Panc1 (cell line): ENCODE data around the gene EEF2K. TPM values are rescaled to one million over a fixed set of nuclear protein-coding genes. Genes with fewer than 3 reads are reported as not detected.

Experiments used
- ATAC-seq: fragments of 200-7000 bp; cut with Tn5 transposase; 2 replicates; pipeline ENCODE4 v1.9.1; 2020; ENCODE audit warnings: mild to moderate bottlenecking, moderate library complexity
- BruUV-seq: library from RNA; stranded (reverse); fragments of 400-500 nt; replicated peaks from 2 replicates; lab custom pipeline; 2021; lab: Mats Ljungman, UMichigan
- CTCF ChIA-PET: fragments of 300-600 bp; sonication (Branson Sonifier 250); formaldehyde crosslinking; loops from one replicate; lab custom pipeline; 2022; ENCODE audit warnings: antibody characterized with exemption; lab: Charles Lee
- POLR2A ChIA-PET: fragments of 300-600 bp; sonication (Branson Sonifier 250); formaldehyde crosslinking; loops from one replicate; lab custom pipeline; 2022; ENCODE audit warnings: antibody characterized with exemption; lab: Charles Lee
- DNase-seq: peaks from one replicate; pipeline ENCODE4 v3.0.0-alpha.2; 2010; ENCODE audit warnings: low read depth, low spot score
- H3K27ac ChIP-seq: 2 replicates; pipeline ENCODE4 v1.5.1; 2011; ENCODE audit warnings: mild to moderate bottlenecking, low read length, inconsistent platforms
- H3K27me3 ChIP-seq: fragments of 200-500 bp; sonication (Bioruptor generic); 2 replicates; pipeline ENCODE4 v1.6.0; 2014; ENCODE audit warnings: low read length, inconsistent platforms; ENCODE audit not compliant: control insufficient read depth, insufficient read depth
- H3K36me3 ChIP-seq: fragments of 200-500 bp; sonication (Bioruptor generic); 2 replicates; pipeline ENCODE4 v1.5.1; 2014; ENCODE audit warnings: inconsistent platforms, mild to moderate bottlenecking, low read length, moderate library complexity; ENCODE audit not compliant: control insufficient read depth, insufficient read depth
- H3K4me1 ChIP-seq: 2 replicates; pipeline ENCODE4 v1.5.1; 2011; ENCODE audit warnings: inconsistent platforms, mild to moderate bottlenecking, low read length, moderate library complexity; ENCODE audit not compliant: control insufficient read depth, insufficient read depth
- H3K4me3 ChIP-seq, 2 experiments: 2 replicates each; pipeline ENCODE4 v1.5.1; 2011 to 2012; ENCODE audit warnings: low read depth in 2 of 2, low read length in 2 of 2, mild to moderate bottlenecking in 2 of 2, inconsistent platforms in 1 of 2, moderate library complexity in 1 of 2
- H3K9me3 ChIP-seq: fragments of 200-500 bp; sonication (Bioruptor generic); 2 replicates; pipeline ENCODE4 v1.5.1; 2014; ENCODE audit warnings: low read depth, mild to moderate bottlenecking, inconsistent platforms, low read length, moderate library complexity; ENCODE audit not compliant: control insufficient read depth, insufficient read depth
- CTCF ChIP-seq: fragments of 450-650 bp; IDR thresholded peaks from 2 replicates; pipeline ENCODE4 v1.5.1; 2017; ENCODE audit warnings: mild to moderate bottlenecking
- POLR2AphosphoS5 ChIP-seq: IDR thresholded peaks from 2 replicates; pipeline ENCODE4 v1.6.1; 2012; ENCODE audit warnings: mild to moderate bottlenecking, low read depth, low read length, moderate library complexity
- SIN3A ChIP-seq: IDR thresholded peaks from 2 replicates; pipeline ENCODE4 v1.6.1; 2012; ENCODE audit warnings: low read depth, mild to moderate bottlenecking, low read length, moderate library complexity, borderline replicate concordance; ENCODE audit not compliant: insufficient read depth
- TCF7L2 ChIP-seq: IDR thresholded peaks from 2 replicates; pipeline ENCODE4 v1.6.1; 2011; ENCODE audit warnings: mild to moderate bottlenecking, low read depth, low read length, inconsistent platforms
- in situ Hi-C: cut with HindIII; loops from 2 replicates; pipeline ENCODE4 v1.10.0; 2016; ENCODE audit warnings: low sequenced_read_pairs, low pct_unique_long_range_greater_than_20kb
- intact Hi-C: fragments of 100-400 bp; cut with micrococcal nuclease; formaldehyde crosslinking; loops from one replicate; pipeline ENCODE4 v1.10.0; 2022; ENCODE audit not compliant: unreplicated experiment
- total RNA-seq: library from RNA; stranded (reverse); gene quantifications from one replicate; pipeline ENCODE4 v1.2.1, GENCODE V29; 2021; ENCODE audit not compliant: unreplicated experiment
- TF ChIP-seq, protein P1 (sequence below), 2 experiments: IDR thresholded peaks; 2 replicates each; pipeline ENCODE4 v1.6.1; 2011 to 2012; ENCODE audit warnings: low read depth in 2 of 2, control low read depth in 1 of 2, low read length in 1 of 2, mild to moderate bottlenecking in 1 of 2, moderate library complexity in 1 of 2; ENCODE audit not compliant: insufficient read depth in 1 of 2

EEF2K gene
- total RNA-seq, 1 experiment from 2014 or later = 15.0 TPM

GRCh38 chr16:22306788-22307187 lies 100.7 kb downstream of the EEF2K start:
- Histone ChIP-seq H3K4me3 (no peak overlapping the region), H3K27ac (no peak overlapping the region), H3K4me1 (no peaks in the 10 kb centered on the region), H3K27me3 (no peaks in the 10 kb centered on the region), H3K36me3 (no peaks in the 10 kb centered on the region; the same call in 1 of the 2 replicates), H3K9me3 (no peaks in the 10 kb centered on the region)
- in situ Hi-C loops = no loop called here
- intact Hi-C loops = no loop called here
- ATAC-seq = no peak
- no peak for DNase-seq
- ChIA-PET POLR2A (no interaction called here), CTCF (no interaction called here)
- BruUV-seq = no TSS peak
- TF ChIP-seq TCF7L2 (no peak), SIN3A (no peak), CTCF (no peak), POLR2AphosphoS5 (no peak)
- TF ChIP-seq, protein P1, sequence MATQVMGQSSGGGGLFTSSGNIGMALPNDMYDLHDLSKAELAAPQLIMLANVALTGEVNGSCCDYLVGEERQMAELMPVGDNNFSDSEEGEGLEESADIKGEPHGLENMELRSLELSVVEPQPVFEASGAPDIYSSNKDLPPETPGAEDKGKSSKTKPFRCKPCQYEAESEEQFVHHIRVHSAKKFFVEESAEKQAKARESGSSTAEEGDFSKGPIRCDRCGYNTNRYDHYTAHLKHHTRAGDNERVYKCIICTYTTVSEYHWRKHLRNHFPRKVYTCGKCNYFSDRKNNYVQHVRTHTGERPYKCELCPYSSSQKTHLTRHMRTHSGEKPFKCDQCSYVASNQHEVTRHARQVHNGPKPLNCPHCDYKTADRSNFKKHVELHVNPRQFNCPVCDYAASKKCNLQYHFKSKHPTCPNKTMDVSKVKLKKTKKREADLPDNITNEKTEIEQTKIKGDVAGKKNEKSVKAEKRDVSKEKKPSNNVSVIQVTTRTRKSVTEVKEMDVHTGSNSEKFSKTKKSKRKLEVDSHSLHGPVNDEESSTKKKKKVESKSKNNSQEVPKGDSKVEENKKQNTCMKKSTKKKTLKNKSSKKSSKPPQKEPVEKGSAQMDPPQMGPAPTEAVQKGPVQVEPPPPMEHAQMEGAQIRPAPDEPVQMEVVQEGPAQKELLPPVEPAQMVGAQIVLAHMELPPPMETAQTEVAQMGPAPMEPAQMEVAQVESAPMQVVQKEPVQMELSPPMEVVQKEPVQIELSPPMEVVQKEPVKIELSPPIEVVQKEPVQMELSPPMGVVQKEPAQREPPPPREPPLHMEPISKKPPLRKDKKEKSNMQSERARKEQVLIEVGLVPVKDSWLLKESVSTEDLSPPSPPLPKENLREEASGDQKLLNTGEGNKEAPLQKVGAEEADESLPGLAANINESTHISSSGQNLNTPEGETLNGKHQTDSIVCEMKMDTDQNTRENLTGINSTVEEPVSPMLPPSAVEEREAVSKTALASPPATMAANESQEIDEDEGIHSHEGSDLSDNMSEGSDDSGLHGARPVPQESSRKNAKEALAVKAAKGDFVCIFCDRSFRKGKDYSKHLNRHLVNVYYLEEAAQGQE (IDR thresholded peaks at IDR 0.05; ENCODE audit: insufficient read depth in 1 of 2, low read depth in 2 of 2, low read length in 1 of 2) = no peak

DNA sequence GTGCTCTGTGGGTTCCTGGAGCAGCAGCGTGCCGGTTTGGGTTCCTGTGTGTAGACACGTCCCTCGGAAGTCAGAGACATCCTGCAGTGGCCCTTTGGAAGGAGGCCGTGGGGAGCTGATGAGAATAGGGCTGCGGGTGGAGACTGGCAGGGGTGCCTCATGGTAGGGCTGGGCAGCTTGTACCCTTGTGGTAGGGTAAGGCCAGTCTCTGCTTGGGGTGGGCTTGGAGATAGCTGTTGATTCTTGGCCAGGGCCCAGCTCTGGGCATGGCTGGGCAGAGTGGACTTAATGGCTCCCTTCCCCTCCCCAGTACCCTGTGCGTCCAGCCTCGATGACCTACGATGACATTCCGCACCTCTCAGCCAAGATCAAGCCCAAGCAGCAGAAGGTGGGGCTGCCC lies 101.8 kb downstream of the EEF2K start:
- BruUV-seq = no TSS peak
- Histone ChIP-seq H3K4me3 (no peak overlapping the region), H3K9me3 (no peaks in the 10 kb centered on the region), H3K27me3 (no peaks in the 10 kb centered on the region), H3K27ac (no peak overlapping the region), H3K36me3 (no peaks in the 10 kb centered on the region; the same call in 1 of the 2 replicates), H3K4me1 (no peaks in the 10 kb centered on the region)
- DNase-seq = no peak
- intact Hi-C loops (no loop called here), in situ Hi-C loops (no loop called here)
- no peak for TF ChIP-seq CTCF
- TF ChIP-seq SIN3A = no peak
- TF ChIP-seq, protein P1 (IDR thresholded peaks at IDR 0.05; ENCODE audit: insufficient read depth in 1 of 2, low read depth in 2 of 2, low read length in 1 of 2) = no peak
- no peak for TF ChIP-seq TCF7L2
- no peak for TF ChIP-seq POLR2AphosphoS5
- ATAC-seq = no peak
- POLR2A ChIA-PET = no interaction called here
- CTCF ChIA-PET = no interaction called here
